ENCODE results near the gene LMAN1L. TPM values are rescaled to one million over a fixed set of nuclear protein-coding genes. Genes with fewer than 3 reads are reported as not detected.

The LMAN1L gene
- total RNA-seq, 4 donors from 2014 or later, result not detected

DNA sequence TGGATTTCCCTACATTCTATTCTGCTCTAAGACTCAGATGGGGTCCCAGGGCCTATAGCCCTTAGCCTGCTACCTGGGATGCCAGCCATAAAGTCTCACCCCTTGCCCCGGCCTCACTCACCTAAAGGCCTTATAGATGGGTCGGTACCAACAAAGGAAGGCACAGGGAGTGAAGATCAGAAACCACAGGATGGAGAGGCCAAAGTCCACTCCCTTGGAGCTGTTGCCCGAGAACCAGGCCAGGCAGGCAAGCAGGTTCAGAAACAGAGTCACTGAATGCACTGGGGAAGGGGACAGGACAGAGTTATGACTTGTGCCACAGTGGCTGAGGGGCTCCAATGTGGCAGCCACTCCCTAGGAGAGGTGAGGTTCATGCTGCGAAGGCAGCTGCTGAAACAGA is 37.8 kb downstream of the LMAN1L start:
- Histone ChIP-seq H3K4me3 (no peak overlapping the region), H3K27me3 (no peaks in the 10 kb centered on the region), H3K36me3 (peaks cover 0 to 73% of the 10 kb centered on the region in 2 donors), H3K4me1 (peaks cover 7 to 18% of the 10 kb centered on the region in 2 donors), H3K27ac (no peak overlapping the region), H3K9me3 (no peaks in the 10 kb centered on the region)
- ATAC-seq (no peak), DNase-seq (no peak)
- intact Hi-C loops (cut with DNase I; ENCODE audit: low total_unique reads) (no loop called here), in situ Hi-C loops (cut with MboI; ENCODE audit: low sequenced_read_pairs in 4 of 4) (no loop called here)
- TF ChIP-seq, protein P1, sequence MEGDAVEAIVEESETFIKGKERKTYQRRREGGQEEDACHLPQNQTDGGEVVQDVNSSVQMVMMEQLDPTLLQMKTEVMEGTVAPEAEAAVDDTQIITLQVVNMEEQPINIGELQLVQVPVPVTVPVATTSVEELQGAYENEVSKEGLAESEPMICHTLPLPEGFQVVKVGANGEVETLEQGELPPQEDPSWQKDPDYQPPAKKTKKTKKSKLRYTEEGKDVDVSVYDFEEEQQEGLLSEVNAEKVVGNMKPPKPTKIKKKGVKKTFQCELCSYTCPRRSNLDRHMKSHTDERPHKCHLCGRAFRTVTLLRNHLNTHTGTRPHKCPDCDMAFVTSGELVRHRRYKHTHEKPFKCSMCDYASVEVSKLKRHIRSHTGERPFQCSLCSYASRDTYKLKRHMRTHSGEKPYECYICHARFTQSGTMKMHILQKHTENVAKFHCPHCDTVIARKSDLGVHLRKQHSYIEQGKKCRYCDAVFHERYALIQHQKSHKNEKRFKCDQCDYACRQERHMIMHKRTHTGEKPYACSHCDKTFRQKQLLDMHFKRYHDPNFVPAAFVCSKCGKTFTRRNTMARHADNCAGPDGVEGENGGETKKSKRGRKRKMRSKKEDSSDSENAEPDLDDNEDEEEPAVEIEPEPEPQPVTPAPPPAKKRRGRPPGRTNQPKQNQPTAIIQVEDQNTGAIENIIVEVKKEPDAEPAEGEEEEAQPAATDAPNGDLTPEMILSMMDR (IDR thresholded peaks at IDR 0.05 in 4 of 5, conservative IDR thresholded peaks at IDR 0.05 in 1 of 5), result no peak

DNA sequence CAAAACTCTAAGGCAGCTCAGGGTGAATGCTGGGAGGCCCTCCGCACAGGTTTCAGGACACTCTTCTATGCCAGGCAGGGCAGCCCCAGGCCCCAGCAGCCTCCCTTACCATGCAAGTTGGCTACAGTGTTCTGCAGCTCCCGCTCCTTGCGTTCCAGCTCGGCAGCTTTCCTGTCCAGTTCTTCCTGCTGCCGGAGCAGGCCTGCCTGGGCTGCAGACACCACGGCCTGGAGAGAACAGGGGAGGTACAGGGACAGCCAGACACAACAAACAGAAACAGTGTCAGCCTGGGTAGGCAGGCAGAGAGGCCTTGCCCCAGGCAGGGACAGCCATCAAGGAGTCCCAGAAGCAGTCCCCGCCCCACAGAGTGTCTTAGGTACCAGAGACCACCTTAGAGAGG is 39.3 kb downstream of the LMAN1L start:
- intact Hi-C loops (cut with DNase I; ENCODE audit: low total_unique reads), result no loop called here
- TF ChIP-seq, protein P1 (IDR thresholded peaks at IDR 0.05 in 4 of 5, conservative IDR thresholded peaks at IDR 0.05 in 1 of 5), result no peak
- TF ChIP-seq POLR2A (IDR thresholded peaks at IDR 0.05), result no peak
- in situ Hi-C loops (cut with MboI; ENCODE audit: low sequenced_read_pairs in 4 of 4), result no loop called here

DNA sequence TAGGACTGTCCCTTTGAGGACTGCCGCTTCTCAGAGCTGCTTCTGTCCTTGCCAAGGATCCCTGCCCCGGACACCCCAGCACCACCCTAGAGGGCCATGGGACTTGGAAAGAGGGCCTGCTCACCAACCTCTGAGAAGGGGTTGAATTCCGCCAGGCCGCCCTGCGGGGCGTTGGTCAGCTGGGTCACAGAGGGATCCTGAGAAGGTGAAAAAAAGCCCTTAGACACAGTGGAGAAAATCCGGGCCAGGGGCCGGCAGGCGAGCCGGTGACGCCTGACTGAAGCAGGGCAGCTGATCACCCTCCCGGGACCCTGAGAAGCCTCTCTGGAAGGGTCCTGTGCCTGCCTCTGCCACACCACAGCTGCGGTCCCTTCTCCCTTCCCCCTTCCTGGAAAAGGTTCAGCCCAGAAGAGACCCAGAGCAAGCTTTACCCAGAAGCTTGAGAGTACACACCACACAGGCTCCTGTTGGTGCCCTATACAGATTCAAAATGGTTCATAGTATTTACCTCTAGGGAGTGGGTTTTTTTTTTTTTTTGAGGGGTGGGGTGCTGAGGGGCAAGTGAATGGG is 41.9 kb downstream of the LMAN1L start:
- peaks cover 0 to 48% of the 10 kb centered on the region in 2 donors for H3K36me3 ChIP-seq
- in situ Hi-C loops (cut with MboI; ENCODE audit: low sequenced_read_pairs in 4 of 4), result no loop called here

More for the DNA sequence above, 39.3 kb downstream of the LMAN1L start:
- Histone ChIP-seq H3K27ac (no peak overlapping the region), H3K4me1 (peaks cover 22 to 25% of the 10 kb centered on the region in 2 donors), H3K4me3 (no peak overlapping the region), H3K36me3 (peaks cover 0 to 65% of the 10 kb centered on the region in 2 donors), H3K9me3 (no peaks in the 10 kb centered on the region), H3K27me3 (no peaks in the 10 kb centered on the region)
- ATAC-seq (no peak), DNase-seq (no peak)

DNA sequence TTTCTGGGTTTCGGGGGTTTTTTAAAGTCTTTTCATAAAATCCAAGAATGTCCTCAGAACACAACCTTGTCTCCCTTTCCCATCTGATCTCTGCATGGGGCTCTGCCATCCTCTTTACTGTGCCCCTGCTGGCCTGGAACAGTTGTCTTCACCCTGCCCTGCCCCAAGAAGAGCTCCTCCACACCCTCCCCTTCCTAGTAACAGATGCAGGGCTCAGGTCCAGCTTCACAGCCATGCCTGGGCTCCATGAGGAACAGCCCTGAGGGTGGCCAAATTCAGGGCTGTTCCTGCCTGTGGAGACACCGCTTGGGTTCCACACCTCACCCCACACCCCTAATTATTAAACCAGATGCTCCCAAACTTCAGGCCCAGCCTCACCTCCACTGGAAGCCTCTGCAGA is 43.2 kb downstream of the LMAN1L start:
- DNase-seq, result peak; percentile 48 to 68
- no peaks in the 10 kb centered on the region for H3K27me3 ChIP-seq
- TF ChIP-seq, protein P1 (IDR thresholded peaks at IDR 0.05 in 4 of 5, conservative IDR thresholded peaks at IDR 0.05 in 1 of 5), result no peak
- TF ChIP-seq POLR2A (IDR thresholded peaks at IDR 0.05), result no peak
- intact Hi-C loops (cut with DNase I; ENCODE audit: low total_unique reads), result no loop called here
- ATAC-seq, result peak; percentile 69 to 71
- H3K27ac ChIP-seq, result peak overlapping the region; percentile 70 to 74 (median 72)
- H3K4me3 ChIP-seq, result no peak overlapping the region
- in situ Hi-C loops (cut with MboI; ENCODE audit: low sequenced_read_pairs in 4 of 4), result no loop called here
- H3K36me3 ChIP-seq, result peaks cover 0 to 35% of the 10 kb centered on the region in 2 donors
- no peaks in the 10 kb centered on the region for H3K9me3 ChIP-seq
- peaks cover 37 to 48% of the 10 kb centered on the region in 2 donors for H3K4me1 ChIP-seq

More for the DNA sequence above, 41.9 kb downstream of the LMAN1L start:
- intact Hi-C loops (cut with DNase I; ENCODE audit: low total_unique reads), result no loop called here
- Histone ChIP-seq H3K27ac (peak overlapping the region in 1 of 4 donors; percentile 72), H3K27me3 (no peaks in the 10 kb centered on the region), H3K4me1 (peaks cover 30 to 38% of the 10 kb centered on the region in 2 donors), H3K9me3 (no peaks in the 10 kb centered on the region), H3K4me3 (no peak overlapping the region)
- ATAC-seq (no peak), DNase-seq (no peak)
- TF ChIP-seq, protein P1 (IDR thresholded peaks at IDR 0.05 in 4 of 5, conservative IDR thresholded peaks at IDR 0.05 in 1 of 5), result no peak
- TF ChIP-seq POLR2A (IDR thresholded peaks at IDR 0.05), result no peak

DNA sequence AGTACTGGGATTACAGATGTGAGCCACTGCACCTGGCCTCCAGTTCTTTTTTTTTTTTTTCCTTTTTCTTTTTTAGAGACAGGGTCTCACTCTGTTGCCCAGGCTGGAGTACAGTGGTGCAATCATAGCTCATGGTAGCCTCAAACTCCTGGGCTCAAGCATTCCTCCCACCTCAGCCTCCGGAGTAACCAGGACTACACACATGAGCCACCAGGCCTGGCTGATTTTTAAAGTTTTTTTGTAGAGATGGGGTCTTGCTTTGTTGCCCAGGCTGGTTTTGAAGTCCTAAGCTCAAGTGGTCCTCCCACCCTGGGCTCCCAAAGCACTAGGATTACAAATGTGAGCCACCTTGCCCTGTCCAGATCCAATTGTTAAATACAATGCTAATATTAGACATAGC is 43.9 kb downstream of the LMAN1L start:
- no peak for ATAC-seq
- H3K27ac ChIP-seq, result peak overlapping the region; percentile 70 to 74 (median 72)
- H3K4me1 ChIP-seq, result peaks cover 37 to 48% of the 10 kb centered on the region in 2 donors
- no peak overlapping the region for H3K4me3 ChIP-seq
- in situ Hi-C loops (cut with MboI; ENCODE audit: low sequenced_read_pairs in 4 of 4), result no loop called here
- no peaks in the 10 kb centered on the region for H3K27me3 ChIP-seq
- H3K9me3 ChIP-seq, result no peaks in the 10 kb centered on the region
- peaks cover 0 to 28% of the 10 kb centered on the region in 2 donors for H3K36me3 ChIP-seq
- intact Hi-C loops (cut with DNase I; ENCODE audit: low total_unique reads), result no loop called here
- DNase-seq, result no peak
- TF ChIP-seq, protein P1 (IDR thresholded peaks at IDR 0.05 in 4 of 5, conservative IDR thresholded peaks at IDR 0.05 in 1 of 5), result no peak
